ENCODE measurements around the gene CLPX. TPM values are rescaled to one million over a fixed set of nuclear protein-coding genes. Genes with fewer than 3 reads are reported as not detected.

CLPX gene
- total RNA-seq, 1 donor from 2014 or later = 42.2 TPM

GRCh38 chr15:65176056-65176455 is 9.1 kb downstream of the CLPX start:
- Mint-ChIP-seq H3K9me3 (no peaks in the 10 kb centered on the region), H3K36me3 (ENCODE audit: low read depth) (peaks cover 9% of the 10 kb centered on the region), H3K4me3 (no peak overlapping the region), H3K4me1 (no peaks in the 10 kb centered on the region), H3K27ac (ENCODE audit: unreplicated experiment) (no peak overlapping the region), H3K27me3 (ENCODE audit: low read depth) (no peaks in the 10 kb centered on the region)
- no peak for TF ChIP-seq CTCF (conservative IDR thresholded peaks at IDR 0.05)
- no peak for DNase-seq (ENCODE audit: low read depth, low spot score)

GRCh38 chr15:65175511-65175910 is 9.6 kb downstream of the CLPX start:
- no peaks in the 10 kb centered on the region for H3K9me3 Mint-ChIP-seq
- no peaks in the 10 kb centered on the region for H3K4me1 Mint-ChIP-seq
- no peak for DNase-seq (ENCODE audit: low read depth, low spot score)
- peaks cover 9% of the 10 kb centered on the region for H3K36me3 Mint-ChIP-seq (ENCODE audit: low read depth)
- no peaks in the 10 kb centered on the region for H3K27me3 Mint-ChIP-seq (ENCODE audit: low read depth)
- no peak overlapping the region for H3K27ac Mint-ChIP-seq (ENCODE audit: unreplicated experiment)
- H3K4me3 Mint-ChIP-seq = no peak overlapping the region
- no peak for TF ChIP-seq CTCF (conservative IDR thresholded peaks at IDR 0.05)

- peaks cover 9% of the 10 kb centered on the region for H3K36me3 Mint-ChIP-seq (ENCODE audit: low read depth)
- no peak for DNase-seq (ENCODE audit: low read depth, low spot score)
- H3K27ac Mint-ChIP-seq (ENCODE audit: unreplicated experiment) = no peak overlapping the region
- no peak for TF ChIP-seq CTCF (conservative IDR thresholded peaks at IDR 0.05)
- H3K4me1 Mint-ChIP-seq = no peaks in the 10 kb centered on the region
- no peaks in the 10 kb centered on the region for H3K27me3 Mint-ChIP-seq (ENCODE audit: low read depth)
- H3K9me3 Mint-ChIP-seq = no peaks in the 10 kb centered on the region
- H3K4me3 Mint-ChIP-seq = no peak overlapping the region
These were observed 10.6 kb downstream of the CLPX start for GRCh38 chr15:65174509-65174908.

GRCh38 chr15:65172531-65172930 is 12.6 kb downstream of the CLPX start:
- H3K4me1 Mint-ChIP-seq = no peaks in the 10 kb centered on the region
- no peak overlapping the region for H3K27ac Mint-ChIP-seq (ENCODE audit: unreplicated experiment)
- TF ChIP-seq CTCF (conservative IDR thresholded peaks at IDR 0.05) = no peak
- DNase-seq (ENCODE audit: low read depth, low spot score) = no peak
- H3K36me3 Mint-ChIP-seq (ENCODE audit: low read depth) = peaks cover 9% of the 10 kb centered on the region
- no peaks in the 10 kb centered on the region for H3K27me3 Mint-ChIP-seq (ENCODE audit: low read depth)
- H3K4me3 Mint-ChIP-seq = no peak overlapping the region
- no peaks in the 10 kb centered on the region for H3K9me3 Mint-ChIP-seq

- H3K27me3 Mint-ChIP-seq (ENCODE audit: low read depth) = no peaks in the 10 kb centered on the region
- H3K36me3 Mint-ChIP-seq (ENCODE audit: low read depth) = peaks cover 9% of the 10 kb centered on the region
- no peak for DNase-seq (ENCODE audit: low read depth, low spot score)
- H3K4me1 Mint-ChIP-seq = no peaks in the 10 kb centered on the region
- no peak overlapping the region for H3K4me3 Mint-ChIP-seq
- H3K9me3 Mint-ChIP-seq = no peaks in the 10 kb centered on the region
- no peak for TF ChIP-seq CTCF (conservative IDR thresholded peaks at IDR 0.05)
- H3K27ac Mint-ChIP-seq (ENCODE audit: unreplicated experiment) = no peak overlapping the region
These were observed 13.7 kb downstream of the CLPX start for GRCh38 chr15:65171428-65171827.

GRCh38 chr15:65165875-65166274 is 19.3 kb downstream of the CLPX start:
- DNase-seq (ENCODE audit: low read depth, low spot score) = no peak
- TF ChIP-seq CTCF (conservative IDR thresholded peaks at IDR 0.05) = no peak
- Mint-ChIP-seq H3K27ac (ENCODE audit: unreplicated experiment) (no peak overlapping the region), H3K4me1 (no peaks in the 10 kb centered on the region), H3K36me3 (ENCODE audit: low read depth) (no peaks in the 10 kb centered on the region), H3K9me3 (no peaks in the 10 kb centered on the region), H3K4me3 (no peak overlapping the region), H3K27me3 (ENCODE audit: low read depth) (no peaks in the 10 kb centered on the region)

Measured in neural crest cell (in vitro differentiated cells).